Body of pancreas (tissue), 4 donors: ENCODE results near the gene TMEM132C.

Source experiments
- CTCF ChIP-seq, 7 experiments: fragments of 450-650 bp in 4 of 7; fragments of 200-600 bp in 3 of 7; sonication (generic) in 3 of 7; IDR thresholded peaks; one replicate each; pipeline ENCODE4 v1.5.1; 2016 to 2019; ENCODE audit warnings: antibody characterized with exemption in 7 of 7
- POLR2A ChIP-seq, 3 donors: fragments of 450-650 bp; IDR thresholded peaks; one replicate each; pipeline ENCODE4 v1.6.1; 2016; ENCODE audit warnings: antibody characterized with exemption in 3 of 3, mild to moderate bottlenecking in 2 of 3

- no peak for TF ChIP-seq CTCF (IDR thresholded peaks at IDR 0.05)
- TF ChIP-seq POLR2A (IDR thresholded peaks at IDR 0.05) = no peak
These were observed 158.8 kb downstream of the TMEM132C start for GRCh38 chr12:128425666-128426331.
